A549 (cell line): ENCODE measurements around the gene IDS. TPM values are rescaled to one million over a fixed set of nuclear protein-coding genes. Genes with fewer than 3 reads are reported as not detected.
"Not testable (repeated sequence)": the region's sequence is repeated elsewhere in the genome, so short reads cannot be mapped to it uniquely, and the experiment has no call there.

Experiments
- ATAC-seq, 2 experiments: fragments of 200-7000 bp in 1 of 2; fragments of >200 bp in 1 of 2; cut with Nextera tagmentation in 1 of 2; cut with Tn5 transposase in 1 of 2; 3 replicates each; pipeline versions ENCODE4 v1.8.0 to v1.9.1; 2018 to 2020; ENCODE audit warnings: mild to moderate bottlenecking in 1 of 2, moderate library complexity in 1 of 2
- CTCF ChIA-PET: fragments of 300-600 bp; sonication (Branson Sonifier 250); formaldehyde crosslinking; extraction: SDS; loops from one replicate; lab custom pipeline; 2021; ENCODE audit warnings: antibody characterized with exemption, inconsistent platforms; lab: Yijun Ruan, JAX
- POLR2A ChIA-PET: fragments of 350-600 bp; formaldehyde crosslinking; extraction: SDS; loops from one replicate; lab custom pipeline; 2021; ENCODE audit warnings: antibody characterized with exemption, inconsistent platforms; lab: Yijun Ruan, JAX
- DNase-seq, 2 experiments: peaks; one replicate each; pipeline versions ENCODE4 v3.0.0 to v3.0.0-alpha.2; 2011 to 2016; ENCODE audit warnings: low read depth in 1 of 2, low spot score in 1 of 2
- FAIRE-seq: peaks from 2 replicates; lab custom pipeline; 2011; peaks lifted over from hg19 to GRCh38; lab: Jason Lieb, UNC
- H3K27ac ChIP-seq, 2 experiments: fragments of >200 bp; sonication (Bioruptor Twin); formaldehyde crosslinking; 3 replicates each; pipeline ENCODE4 v1.5.1; 2016 to 2017
- H3K4me1 ChIP-seq: fragments of >200 bp; sonication (Bioruptor Twin); formaldehyde crosslinking; 3 replicates; pipeline ENCODE4 v1.6.1; 2016
- H3K4me2 ChIP-seq: fragments of >200 bp; sonication (Bioruptor Twin); formaldehyde crosslinking; 3 replicates; pipeline ENCODE4 v1.6.1; 2016
- H3K4me3 ChIP-seq: fragments of >200 bp; sonication (Bioruptor Twin); formaldehyde crosslinking; 3 replicates; pipeline ENCODE4 v1.5.1; 2016
- H3K9me3 ChIP-seq: fragments of >200 bp; sonication (Bioruptor Twin); formaldehyde crosslinking; 3 replicates; pipeline ENCODE4 v1.6.1; 2016
- CBX2 ChIP-seq: fragments of 200-600 bp; sonication (generic); IDR thresholded peaks from 2 replicates; pipeline ENCODE4 v1.6.1; 2016; ENCODE audit warnings: low read depth, mild to moderate bottlenecking, borderline replicate concordance
- CEBPB ChIP-seq, 2 experiments: fragments of >200 bp in 1 of 2; sonication (Bioruptor Twin) in 1 of 2; formaldehyde crosslinking in 1 of 2; IDR thresholded peaks; 2 replicates each; pipeline ENCODE4 v1.6.1; 2012 to 2016
- CHD4 ChIP-seq: fragments of 200-600 bp; sonication (generic); IDR thresholded peaks from 2 replicates; pipeline ENCODE4 v1.6.1; 2016; ENCODE audit warnings: antibody characterized with exemption, mild to moderate bottlenecking, borderline replicate concordance
- EHMT2 ChIP-seq: fragments of 200-600 bp; sonication (generic); IDR thresholded peaks from 2 replicates; pipeline ENCODE4 v1.6.1; 2016; ENCODE audit warnings: antibody characterized with exemption, low read depth, mild to moderate bottlenecking, moderate library complexity
- ESRRA ChIP-seq: fragments of 150-350 bp; IDR thresholded peaks from 2 replicates; pipeline ENCODE4 v1.6.1; 2014; ENCODE audit warnings: mild to moderate bottlenecking, low read length, borderline replicate concordance
- FOSL2 ChIP-seq, 2 experiments: fragments of 450-650 bp in 1 of 2; fragments of >200 bp in 1 of 2; sonication (Bioruptor Twin) in 1 of 2; formaldehyde crosslinking; IDR thresholded peaks; 2 replicates each; pipeline versions ENCODE4 v1.5.0 to v1.6.1; 2016 to 2020; ENCODE audit warnings: mild to moderate bottlenecking in 1 of 2, moderate library complexity in 1 of 2
- HDAC2 ChIP-seq: fragments of 200-600 bp; sonication (generic); IDR thresholded peaks from 2 replicates; pipeline ENCODE4 v1.6.1; 2016
- HEYL ChIP-seq: fragments of 250-450 bp; sonication (Bioruptor Pico); IDR thresholded peaks from 2 replicates; pipeline ENCODE4 v1.8.0; 2021; ENCODE audit warnings: mild to moderate bottlenecking, moderate library complexity
- HOXB13 ChIP-seq: fragments of 250-450 bp; sonication (Bioruptor Pico); IDR thresholded peaks from 2 replicates; pipeline ENCODE4 v1.5.0; 2020; ENCODE audit warnings: low read depth, mild to moderate bottlenecking, moderate library complexity
- JUN ChIP-seq, 2 experiments: fragments of >200 bp; sonication (Bioruptor Twin); formaldehyde crosslinking; IDR thresholded peaks; 2 replicates in 1 of 2; 3 replicates in 1 of 2; pipeline ENCODE4 v1.6.1; 2016 to 2017
- JUNB ChIP-seq: fragments of >200 bp; sonication (Bioruptor Twin); formaldehyde crosslinking; IDR thresholded peaks from 2 replicates; pipeline ENCODE4 v1.6.1; 2016
- KDM1A ChIP-seq: fragments of 200-600 bp; sonication (generic); IDR thresholded peaks from 2 replicates; pipeline ENCODE4 v1.6.1; 2016; ENCODE audit warnings: low read depth, mild to moderate bottlenecking
- KDM5A ChIP-seq: fragments of 200-600 bp; sonication (generic); IDR thresholded peaks from 2 replicates; pipeline ENCODE4 v1.6.1; 2016; ENCODE audit warnings: antibody characterized with exemption, mild to moderate bottlenecking
- MAZ ChIP-seq: fragments of 150-350 bp; IDR thresholded peaks from 2 replicates; pipeline ENCODE4 v1.6.1; 2014; ENCODE audit warnings: antibody characterized with exemption, low read depth, low read length, borderline replicate concordance
- NPAS2 ChIP-seq: fragments of 250-450 bp; sonication (Bioruptor Pico); IDR thresholded peaks from 2 replicates; pipeline ENCODE4 v1.8.0; 2022; ENCODE audit warnings: mild to moderate bottlenecking, moderate library complexity, borderline replicate concordance
- PHF8 ChIP-seq: fragments of 200-600 bp; sonication (generic); IDR thresholded peaks from 2 replicates; pipeline ENCODE4 v1.6.1; 2016; ENCODE audit warnings: low read depth, mild to moderate bottlenecking, antibody characterized with exemption, moderate library complexity, borderline replicate concordance
- POLR2A ChIP-seq: IDR thresholded peaks from 2 replicates; pipeline ENCODE4 v1.6.1; 2012; ENCODE audit warnings: mild to moderate bottlenecking, low read length
- RFX5 ChIP-seq: fragments of 450-650 bp; IDR thresholded peaks from 2 replicates; pipeline ENCODE4 v1.7.1; 2014; ENCODE audit warnings: antibody characterized with exemption, mild to moderate bottlenecking, moderate library complexity
- WGBS: methylation state at CpG from one replicate; pipeline ENCODE4 v1.1.6; 2017; ENCODE audit errors: missing lambda C conversion rate; 5-methylcytosine and 5-hydroxymethylcytosine counted together
- polyA minus RNA-seq: library from RNA; depleted of rRNA, polyadenylated mRNA; stranded (reverse); fragments of >200 nt; gene quantifications from 2 replicates; pipeline ENCODE4 v1.2.3, GENCODE V29; 2011; rRNA and poly(A)+ RNA removed
- polyA plus RNA-seq, 4 experiments: library from polyadenylated mRNA; depleted of rRNA in 3 of 4; stranded (reverse); fragments of >200 nt; fragmentation: RNase III in 1 of 4; extraction: RNeasy Plus Mini Kit Qiagen cat#74134 plus additional on column Dnase treatment in 1 of 4; gene quantifications; 2 replicates in 3 of 4; 3 replicates in 1 of 4; pipeline ENCODE4 v1.2.3, GENCODE V29; 2011 to 2017
- TF ChIP-seq, protein P1 (sequence below): IDR thresholded peaks from 2 replicates; pipeline ENCODE4 v1.6.1; 2012; ENCODE audit warnings: low read depth, borderline replicate concordance
- TF ChIP-seq, protein P2 (sequence below): IDR thresholded peaks from 2 replicates; pipeline ENCODE4 v1.6.1; 2012
- TF ChIP-seq, protein P3 (sequence below): fragments of >200 bp; sonication (Bioruptor Twin); formaldehyde crosslinking; IDR thresholded peaks from 3 replicates; pipeline ENCODE4 v1.6.1; 2016
- TF ChIP-seq, protein P4 (sequence below): IDR thresholded peaks from 2 replicates; pipeline ENCODE4 v1.6.1; 2012
- TF ChIP-seq, protein P5 (sequence below): fragments of 200-600 bp; sonication (generic); IDR thresholded peaks from 2 replicates; pipeline ENCODE4 v1.6.1; 2016; ENCODE audit warnings: antibody characterized with exemption, mild to moderate bottlenecking, moderate library complexity

Gene IDS, protein sequence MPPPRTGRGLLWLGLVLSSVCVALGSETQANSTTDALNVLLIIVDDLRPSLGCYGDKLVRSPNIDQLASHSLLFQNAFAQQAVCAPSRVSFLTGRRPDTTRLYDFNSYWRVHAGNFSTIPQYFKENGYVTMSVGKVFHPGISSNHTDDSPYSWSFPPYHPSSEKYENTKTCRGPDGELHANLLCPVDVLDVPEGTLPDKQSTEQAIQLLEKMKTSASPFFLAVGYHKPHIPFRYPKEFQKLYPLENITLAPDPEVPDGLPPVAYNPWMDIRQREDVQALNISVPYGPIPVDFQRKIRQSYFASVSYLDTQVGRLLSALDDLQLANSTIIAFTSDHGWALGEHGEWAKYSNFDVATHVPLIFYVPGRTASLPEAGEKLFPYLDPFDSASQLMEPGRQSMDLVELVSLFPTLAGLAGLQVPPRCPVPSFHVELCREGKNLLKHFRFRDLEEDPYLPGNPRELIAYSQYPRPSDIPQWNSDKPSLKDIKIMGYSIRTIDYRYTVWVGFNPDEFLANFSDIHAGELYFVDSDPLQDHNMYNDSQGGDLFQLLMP
- polyA plus RNA-seq (2011; rRNA removed) = 120 and 135 TPM in 2 replicates
- 65.4 and 82.6 TPM in 2 replicates for polyA plus RNA-seq (2012; cell fraction: cytosol; rRNA removed)
- 51.1 and 56.5 TPM in 2 replicates for polyA plus RNA-seq (2012; cell fraction: nucleus; rRNA removed)
- 40.6 to 46.8 TPM (median 44.5 TPM) in 3 replicates for polyA plus RNA-seq (2017; fragmentation: RNase III; extraction: RNeasy Plus Mini Kit Qiagen cat#74134 plus additional on column Dnase treatment)
- polyA minus RNA-seq = 130 and 171 TPM in 2 replicates

DNA sequence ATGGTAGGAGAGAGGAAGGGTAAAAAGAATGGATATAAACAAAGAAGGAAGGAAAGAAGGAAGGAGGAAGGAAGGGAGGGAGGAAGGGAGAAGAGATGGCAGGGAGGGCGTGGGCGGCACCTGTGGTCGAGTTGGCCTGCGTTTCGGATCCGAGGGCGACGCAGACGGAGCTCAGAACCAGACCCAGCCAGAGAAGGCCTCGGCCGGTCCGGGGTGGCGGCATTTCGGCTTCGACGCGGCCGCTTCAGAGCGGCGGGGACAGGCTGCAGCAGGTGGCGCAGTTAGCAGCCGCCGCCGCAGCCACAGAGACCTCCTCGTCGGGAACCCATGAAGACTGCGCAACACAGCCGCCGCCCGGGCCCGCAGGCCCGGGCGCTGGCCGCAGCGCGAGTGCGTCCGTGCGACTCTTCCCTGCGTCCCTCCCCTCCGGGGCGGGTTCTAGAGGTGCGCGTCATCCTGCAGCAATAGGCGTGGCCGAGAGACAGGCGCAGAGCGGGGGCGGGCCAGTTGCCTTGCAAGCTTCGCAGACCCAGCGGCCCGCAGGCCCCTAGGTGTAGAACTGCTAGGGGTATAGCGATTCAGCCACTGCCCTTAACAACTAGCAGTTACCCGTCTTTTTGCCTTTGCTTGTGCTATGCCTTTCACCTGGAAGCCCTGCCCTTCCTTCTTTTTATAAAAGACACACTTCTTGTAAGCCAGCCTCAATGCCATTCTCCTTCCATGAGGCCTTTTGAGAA lies at the start of gene IDS:
TSS of gene IDS (minus strand) at position 392 of the 737 bp plus-strand sequence. CDS start at position 223, 169 bp downstream.
- no peaks in the 10 kb centered on the region for H3K9me3 ChIP-seq
- ATAC-seq (peak; percentile 88 to 92), DNase-seq (peak; percentile 80 to 88), FAIRE-seq (peak; percentile 89)
- H3K27ac ChIP-seq = peak within 1 kb of the TSS; percentile 83 to 98
- CTCF ChIA-PET = interaction anchor here (1.5 kb wide), 2 partner anchors 10 to 15 kb away, joined by 3 to 4 read pairs; no protein-coding TSS in a partner anchor
- POLR2A ChIA-PET = interaction anchor here (0.7 to 2.8 kb wide), 6 partner anchors 9 to 433 kb away, joined by 4 to 24 read pairs (median 10); partner anchors contain the start of genes EOLA1 and EOLA2
- WGBS = under 1% methylated on average over 19 of the region's 54 CpGs
- TF ChIP-seq, protein P1, sequence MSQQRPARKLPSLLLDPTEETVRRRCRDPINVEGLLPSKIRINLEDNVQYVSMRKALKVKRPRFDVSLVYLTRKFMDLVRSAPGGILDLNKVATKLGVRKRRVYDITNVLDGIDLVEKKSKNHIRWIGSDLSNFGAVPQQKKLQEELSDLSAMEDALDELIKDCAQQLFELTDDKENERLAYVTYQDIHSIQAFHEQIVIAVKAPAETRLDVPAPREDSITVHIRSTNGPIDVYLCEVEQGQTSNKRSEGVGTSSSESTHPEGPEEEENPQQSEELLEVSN = 0 out of 2 replicates have a peak, but pooled peaks have one; percentile 47
- TF ChIP-seq CHD4 (no peak), POLR2A (peak; percentile 75), CBX2 (no peak), KDM5A (no peak), MAZ (no peak), PHF8 (peak; percentile 99), EHMT2 (no peak), ESRRA (no peak), HOXB13 (CRISPR knock-in tag) (0 out of 2 replicates have a peak, but pooled peaks have one; percentile 23), NPAS2 (CRISPR knock-in tag) (no peak), HDAC2 (no peak), JUNB (no peak), JUN (IDR thresholded peaks at IDR 0.05) (peak in 1 of 2 experiments; percentile 82; a peak in 4 of 5 replicates), HEYL (CRISPR knock-in tag) (no peak), KDM1A (no peak), FOSL2 (IDR thresholded peaks at IDR 0.05) (no peak), FOSL2 (CRISPR knock-in tag; IDR thresholded peaks at IDR 0.05) (peak; percentile 28; the same call in 1 of the 2 replicates), RFX5 (no peak), CEBPB (IDR thresholded peaks at IDR 0.05) (0 out of 4 replicates have a peak, but pooled peaks of 1 of the 2 experiments have one; percentile 17)
- TF ChIP-seq, protein P2, sequence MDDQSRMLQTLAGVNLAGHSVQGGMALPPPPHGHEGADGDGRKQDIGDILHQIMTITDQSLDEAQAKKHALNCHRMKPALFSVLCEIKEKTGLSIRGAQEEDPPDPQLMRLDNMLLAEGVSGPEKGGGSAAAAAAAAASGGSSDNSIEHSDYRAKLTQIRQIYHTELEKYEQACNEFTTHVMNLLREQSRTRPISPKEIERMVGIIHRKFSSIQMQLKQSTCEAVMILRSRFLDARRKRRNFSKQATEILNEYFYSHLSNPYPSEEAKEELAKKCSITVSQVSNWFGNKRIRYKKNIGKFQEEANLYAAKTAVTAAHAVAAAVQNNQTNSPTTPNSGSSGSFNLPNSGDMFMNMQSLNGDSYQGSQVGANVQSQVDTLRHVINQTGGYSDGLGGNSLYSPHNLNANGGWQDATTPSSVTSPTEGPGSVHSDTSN = no peak
- TF ChIP-seq, protein P3, sequence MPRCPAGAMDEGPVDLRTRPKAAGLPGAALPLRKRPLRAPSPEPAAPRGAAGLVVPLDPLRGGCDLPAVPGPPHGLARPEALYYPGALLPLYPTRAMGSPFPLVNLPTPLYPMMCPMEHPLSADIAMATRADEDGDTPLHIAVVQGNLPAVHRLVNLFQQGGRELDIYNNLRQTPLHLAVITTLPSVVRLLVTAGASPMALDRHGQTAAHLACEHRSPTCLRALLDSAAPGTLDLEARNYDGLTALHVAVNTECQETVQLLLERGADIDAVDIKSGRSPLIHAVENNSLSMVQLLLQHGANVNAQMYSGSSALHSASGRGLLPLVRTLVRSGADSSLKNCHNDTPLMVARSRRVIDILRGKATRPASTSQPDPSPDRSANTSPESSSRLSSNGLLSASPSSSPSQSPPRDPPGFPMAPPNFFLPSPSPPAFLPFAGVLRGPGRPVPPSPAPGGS = 0 out of 3 replicates have a peak, but pooled peaks have one; percentile 56
- TF ChIP-seq, protein P4, sequence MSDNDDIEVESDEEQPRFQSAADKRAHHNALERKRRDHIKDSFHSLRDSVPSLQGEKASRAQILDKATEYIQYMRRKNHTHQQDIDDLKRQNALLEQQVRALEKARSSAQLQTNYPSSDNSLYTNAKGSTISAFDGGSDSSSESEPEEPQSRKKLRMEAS = peak; percentile 19; the same call in 1 of the 2 replicates
- TF ChIP-seq, protein P5, sequence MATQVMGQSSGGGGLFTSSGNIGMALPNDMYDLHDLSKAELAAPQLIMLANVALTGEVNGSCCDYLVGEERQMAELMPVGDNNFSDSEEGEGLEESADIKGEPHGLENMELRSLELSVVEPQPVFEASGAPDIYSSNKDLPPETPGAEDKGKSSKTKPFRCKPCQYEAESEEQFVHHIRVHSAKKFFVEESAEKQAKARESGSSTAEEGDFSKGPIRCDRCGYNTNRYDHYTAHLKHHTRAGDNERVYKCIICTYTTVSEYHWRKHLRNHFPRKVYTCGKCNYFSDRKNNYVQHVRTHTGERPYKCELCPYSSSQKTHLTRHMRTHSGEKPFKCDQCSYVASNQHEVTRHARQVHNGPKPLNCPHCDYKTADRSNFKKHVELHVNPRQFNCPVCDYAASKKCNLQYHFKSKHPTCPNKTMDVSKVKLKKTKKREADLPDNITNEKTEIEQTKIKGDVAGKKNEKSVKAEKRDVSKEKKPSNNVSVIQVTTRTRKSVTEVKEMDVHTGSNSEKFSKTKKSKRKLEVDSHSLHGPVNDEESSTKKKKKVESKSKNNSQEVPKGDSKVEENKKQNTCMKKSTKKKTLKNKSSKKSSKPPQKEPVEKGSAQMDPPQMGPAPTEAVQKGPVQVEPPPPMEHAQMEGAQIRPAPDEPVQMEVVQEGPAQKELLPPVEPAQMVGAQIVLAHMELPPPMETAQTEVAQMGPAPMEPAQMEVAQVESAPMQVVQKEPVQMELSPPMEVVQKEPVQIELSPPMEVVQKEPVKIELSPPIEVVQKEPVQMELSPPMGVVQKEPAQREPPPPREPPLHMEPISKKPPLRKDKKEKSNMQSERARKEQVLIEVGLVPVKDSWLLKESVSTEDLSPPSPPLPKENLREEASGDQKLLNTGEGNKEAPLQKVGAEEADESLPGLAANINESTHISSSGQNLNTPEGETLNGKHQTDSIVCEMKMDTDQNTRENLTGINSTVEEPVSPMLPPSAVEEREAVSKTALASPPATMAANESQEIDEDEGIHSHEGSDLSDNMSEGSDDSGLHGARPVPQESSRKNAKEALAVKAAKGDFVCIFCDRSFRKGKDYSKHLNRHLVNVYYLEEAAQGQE = 0 out of 2 replicates have a peak, but pooled peaks have one; percentile 10
- H3K4me1 ChIP-seq = peaks cover 16% of the 10 kb centered on the region; the same call in 2 of the 3 replicates
- peak within 1 kb of the TSS; percentile 65 for H3K4me3 ChIP-seq
- H3K4me2 ChIP-seq = peak within 1 kb of the TSS; percentile 97

DNA sequence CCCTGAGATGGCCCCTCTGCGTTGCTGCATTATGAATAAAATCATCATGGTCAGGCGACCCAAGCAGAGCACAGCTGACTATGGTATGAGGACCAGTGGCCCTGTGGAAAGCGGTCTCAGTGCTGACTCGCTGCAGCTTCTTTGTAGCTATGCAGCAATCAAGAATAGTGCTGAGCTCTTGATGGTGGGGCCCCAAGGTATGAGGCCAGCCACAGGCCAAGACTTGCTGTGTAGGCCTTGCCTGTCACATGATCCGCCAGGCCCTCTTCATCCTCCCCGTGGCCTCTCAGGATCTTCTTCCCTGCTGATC lies 46.8 kb upstream of the IDS start:
- H3K27ac ChIP-seq, FAIRE-seq, H3K4me1 ChIP-seq, ATAC-seq, H3K9me3 ChIP-seq, POLR2A ChIA-PET, CTCF ChIA-PET, DNase-seq, H3K4me2 ChIP-seq, H3K4me3 ChIP-seq: not testable (repeated sequence)
- WGBS = no CpG with 5 or more reads among the region's 6 CpGs
